ENCODE results near the gene BLID. TPM values are rescaled to one million over a fixed set of nuclear protein-coding genes. Genes with fewer than 3 reads are reported as not detected.

BLID gene
- total and polyA plus RNA-seq, 2 of the 8 experiments (the other 6 are each of a cell fraction or from before 2014, with no cell fraction given) = not detected

DNA sequence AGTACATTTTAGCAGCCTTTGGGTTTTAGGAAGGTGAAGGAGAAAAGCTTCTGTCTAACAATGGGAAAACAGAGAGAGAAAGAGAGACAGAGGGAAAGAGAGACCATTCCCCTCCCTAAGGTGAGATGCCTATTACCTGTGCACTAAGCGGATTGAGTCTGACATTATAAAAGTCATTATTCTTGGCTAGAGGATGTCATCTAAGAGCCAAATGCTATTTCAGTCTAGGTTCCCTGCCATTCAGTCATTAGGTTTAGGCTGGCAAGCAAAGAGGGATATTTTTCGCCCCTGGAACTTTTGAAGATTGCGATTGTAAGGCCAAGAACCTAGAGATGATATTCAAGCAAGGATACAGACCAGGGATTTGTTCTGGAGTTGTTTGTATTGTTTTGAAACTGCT is 7.2 kb downstream of the BLID start (continued):
- TF ChIP-seq, protein P1, sequence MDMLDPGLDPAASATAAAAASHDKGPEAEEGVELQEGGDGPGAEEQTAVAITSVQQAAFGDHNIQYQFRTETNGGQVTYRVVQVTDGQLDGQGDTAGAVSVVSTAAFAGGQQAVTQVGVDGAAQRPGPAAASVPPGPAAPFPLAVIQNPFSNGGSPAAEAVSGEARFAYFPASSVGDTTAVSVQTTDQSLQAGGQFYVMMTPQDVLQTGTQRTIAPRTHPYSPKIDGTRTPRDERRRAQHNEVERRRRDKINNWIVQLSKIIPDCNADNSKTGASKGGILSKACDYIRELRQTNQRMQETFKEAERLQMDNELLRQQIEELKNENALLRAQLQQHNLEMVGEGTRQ (IDR thresholded peaks at IDR 0.05; ENCODE audit: low read length) = no peak
- TF ChIP-seq SP4 (IDR thresholded peaks at IDR 0.05; ENCODE audit: low read length) (no peak), JUN (IDR thresholded peaks at IDR 0.05; ENCODE audit: low read depth, low read length) (no peak)
- TF ChIP-seq, protein P2, sequence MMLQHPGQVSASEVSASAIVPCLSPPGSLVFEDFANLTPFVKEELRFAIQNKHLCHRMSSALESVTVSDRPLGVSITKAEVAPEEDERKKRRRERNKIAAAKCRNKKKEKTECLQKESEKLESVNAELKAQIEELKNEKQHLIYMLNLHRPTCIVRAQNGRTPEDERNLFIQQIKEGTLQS (IDR thresholded peaks at IDR 0.05; ENCODE audit: insufficient read depth, low read depth, low read length) = no peak
